HG03039 (cell line): ENCODE results near the gene PLEKHA4.
A peak's percentile ranks its signal among the peaks of the same experiment; 100 is the strongest.
"Not testable (repeated sequence)": the region's sequence is repeated elsewhere in the genome, so short reads cannot be mapped to it uniquely, and the experiment has no call there.

Source experiments
- ATAC-seq: cut with Tn5 transposase; IDR thresholded peaks from one replicate; pipeline ENCODE4 v1.9.1; 2021; ENCODE audit warnings: mild to moderate bottlenecking, moderate library complexity; ENCODE audit not compliant: unreplicated experiment

Gene PLEKHA4

GRCh38 chr19:48887861-48888612 is 19.6 kb upstream of the PLEKHA4 start:
- ATAC-seq: no peak

- no peak for ATAC-seq
Measured at GRCh38 chr19:48883726-48884125, 15.3 kb upstream of the PLEKHA4 start.

GRCh38 chr19:48881741-48882657 is 13.6 kb upstream of the PLEKHA4 start:
- no peak for ATAC-seq

- not testable (repeated sequence) for ATAC-seq
Measured at GRCh38 chr19:48879696-48880095, 11.3 kb upstream of the PLEKHA4 start.

- no peak for ATAC-seq
Measured at GRCh38 chr19:48879025-48879637, 10.7 kb upstream of the PLEKHA4 start.

- ATAC-seq: no peak
Measured at GRCh38 chr19:48878196-48879024, 10.0 kb upstream of the PLEKHA4 start.

GRCh38 chr19:48877855-48878195 is 9.4 kb upstream of the PLEKHA4 start:
- no peak for ATAC-seq

- ATAC-seq: not testable (repeated sequence)
Measured at GRCh38 chr19:48876043-48876981, 7.9 kb upstream of the PLEKHA4 start.

- no peak for ATAC-seq
Measured at GRCh38 chr19:48874303-48875135, 6.1 kb upstream of the PLEKHA4 start.

- ATAC-seq: no peak
Measured at GRCh38 chr19:48873476-48874302, 5.3 kb upstream of the PLEKHA4 start.

GRCh38 chr19:48872884-48873475 is 4.6 kb upstream of the PLEKHA4 start:
- no peak for ATAC-seq

GRCh38 chr19:48872182-48872883 is 3.9 kb upstream of the PLEKHA4 start, which contains the start of gene PPP1R15A:
PPP1R15A (plus strand) TSS chr19:48872421; CDS start chr19:48873234, 813 bp downstream.
- peak; percentile 55 for ATAC-seq

- ATAC-seq: not testable (repeated sequence)
Measured at GRCh38 chr19:48871471-48872181, 3.2 kb upstream of the PLEKHA4 start.

GRCh38 chr19:48870048-48870447 is 1.6 kb upstream of the PLEKHA4 start:
- no peak for ATAC-seq

GRCh38 chr19:48867746-48868113 is 687 bp downstream of the PLEKHA4 start:
- no peak for ATAC-seq

- ATAC-seq: no peak
Measured at GRCh38 chr19:48867123-48867745, 1.2 kb downstream of the PLEKHA4 start.
